Activated B cell treated with CpG ODN at 0.5 μM for 24 hours (primary cell): Measurements from ENCODE around the gene OSBPL6. TPM values are rescaled to one million over a fixed set of nuclear protein-coding genes. Genes with fewer than 3 reads are reported as not detected.

ENCODE experiments used
- ATAC-seq: fragments of 200-7000 bp; cut with Tn5 transposase; one replicate; pipeline ENCODE4 v1.10.0; 2021; ENCODE audit warnings: low read depth, mild to moderate bottlenecking, moderate library complexity
- CTCF ChIA-PET: fragments of 350-600 bp; sonication (Branson Sonifier 250); formaldehyde crosslinking; loops from one replicate; lab custom pipeline; 2021; ENCODE audit warnings: antibody characterized with exemption; lab: Charles Lee
- POLR2A ChIA-PET: fragments of 350-600 bp; sonication (Branson Sonifier 250); formaldehyde crosslinking; loops from one replicate; lab custom pipeline; 2021; ENCODE audit warnings: antibody characterized with exemption; lab: Charles Lee
- DNase-seq: peaks from one replicate; pipeline ENCODE4 v3.0.0; 2022
- H3K27ac Mint-ChIP-seq: one replicate; pipeline ENCODE4 v1.8.0; 2020; ENCODE audit warnings: mixed read lengths
- H3K27me3 Mint-ChIP-seq: one replicate; pipeline ENCODE4 v1.8.0; 2021; ENCODE audit warnings: mixed read lengths
- H3K36me3 Mint-ChIP-seq: one replicate; pipeline ENCODE4 v1.8.0; 2021; ENCODE audit warnings: low read depth, mixed read lengths
- H3K4me1 Mint-ChIP-seq: one replicate; pipeline ENCODE4 v1.8.0; 2021; ENCODE audit warnings: mixed read lengths
- H3K4me3 Mint-ChIP-seq: one replicate; pipeline ENCODE4 v1.8.0; 2020; ENCODE audit warnings: mild to moderate bottlenecking, mixed read lengths
- H3K9me3 Mint-ChIP-seq: one replicate; pipeline ENCODE4 v1.8.0; 2020; ENCODE audit warnings: mixed read lengths
- CTCF ChIP-seq: fragments of 200-600 bp; IDR thresholded peaks from one replicate; pipeline ENCODE4 v1.8.0; 2022; ENCODE audit warnings: antibody characterized with exemption, mild to moderate bottlenecking
- intact Hi-C: fragments of 100-400 bp; cut with micrococcal nuclease; formaldehyde crosslinking; loops from one replicate; pipeline ENCODE4 v1.15.1; 2024
- total RNA-seq: library from RNA; stranded (reverse); gene quantifications from 2 replicates; pipeline ENCODE4 v1.2.3, GENCODE V29; 2022

Gene OSBPL6
- total RNA-seq, 1 donor from 2014 or later = not detected

DNA sequence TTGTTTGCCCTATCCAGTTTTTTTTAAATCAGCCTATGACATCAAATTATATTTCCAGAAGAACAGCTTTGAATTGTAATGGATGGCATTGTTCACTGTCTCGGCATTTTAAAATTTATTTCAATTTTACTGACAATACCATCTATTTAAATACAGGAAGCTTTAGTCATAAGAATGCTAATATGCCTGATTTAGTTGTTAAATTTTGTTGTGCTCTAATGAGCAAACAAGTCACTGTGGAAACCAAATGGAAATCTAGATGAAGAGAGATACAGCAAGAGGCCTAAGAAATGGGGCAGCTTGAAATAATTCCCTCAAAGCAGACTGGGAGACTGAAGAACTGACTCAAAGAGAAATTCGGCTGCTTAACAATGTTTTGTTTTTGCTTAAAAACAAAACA is 76.8 kb downstream of the OSBPL6 start:
- Mint-ChIP-seq H3K36me3 (no peaks in the 10 kb centered on the region), H3K27me3 (peaks cover 2% of the 10 kb centered on the region), H3K9me3 (no peaks in the 10 kb centered on the region), H3K4me3 (no peak overlapping the region), H3K27ac (no peak overlapping the region), H3K4me1 (no peaks in the 10 kb centered on the region)
- ATAC-seq (no peak), DNase-seq (no peak)
- intact Hi-C loops = no loop called here
- POLR2A ChIA-PET = no interaction called here
- CTCF ChIA-PET = interaction anchor here (1.1 kb wide), 1 partner anchor 9 kb away, joined by 3 read pairs; no protein-coding TSS in a partner anchor
- no peak for TF ChIP-seq CTCF

DNA sequence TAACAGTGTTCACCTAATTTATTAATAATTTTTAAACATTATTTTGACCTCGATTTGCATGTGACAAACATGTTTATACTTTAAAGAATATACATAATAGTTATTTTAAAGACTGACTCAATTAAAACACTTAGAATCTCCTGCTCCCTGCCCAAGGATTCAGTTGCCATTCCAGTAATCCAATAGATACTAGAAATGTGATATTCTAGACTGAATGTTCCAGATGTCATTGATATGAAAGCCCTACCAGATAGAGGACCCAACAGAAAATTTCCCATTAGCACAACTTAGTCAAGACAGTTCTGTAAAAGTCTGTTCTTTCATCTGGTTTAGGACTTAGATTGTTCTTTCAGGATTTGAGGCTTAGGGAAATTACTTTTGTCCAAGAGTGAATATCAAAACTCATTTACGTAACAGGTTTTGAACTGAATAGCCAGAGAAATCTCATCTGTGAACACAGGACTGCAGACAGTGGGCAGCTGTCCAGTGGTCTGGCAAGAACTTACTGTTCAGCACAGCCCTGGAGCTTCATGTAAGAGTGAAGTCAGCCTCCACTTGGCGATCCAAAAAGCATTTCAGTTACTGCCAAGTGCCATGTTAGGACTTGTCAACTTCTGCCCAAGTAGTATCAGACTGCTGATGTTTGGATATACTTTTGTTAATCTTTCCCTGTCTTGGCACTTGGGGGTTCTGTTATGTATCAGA is 77.5 kb downstream of the OSBPL6 start:
- ChIA-PET CTCF (no interaction called here), POLR2A (no interaction called here)
- intact Hi-C loops = no loop called here
- no peak for TF ChIP-seq CTCF
- H3K9me3 Mint-ChIP-seq = no peaks in the 10 kb centered on the region
- ATAC-seq (no peak), DNase-seq (no peak)
- H3K4me3 Mint-ChIP-seq = no peak overlapping the region
- no peaks in the 10 kb centered on the region for H3K4me1 Mint-ChIP-seq
- peaks cover 2% of the 10 kb centered on the region for H3K27me3 Mint-ChIP-seq
- no peaks in the 10 kb centered on the region for H3K36me3 Mint-ChIP-seq
- H3K27ac Mint-ChIP-seq = no peak overlapping the region

DNA sequence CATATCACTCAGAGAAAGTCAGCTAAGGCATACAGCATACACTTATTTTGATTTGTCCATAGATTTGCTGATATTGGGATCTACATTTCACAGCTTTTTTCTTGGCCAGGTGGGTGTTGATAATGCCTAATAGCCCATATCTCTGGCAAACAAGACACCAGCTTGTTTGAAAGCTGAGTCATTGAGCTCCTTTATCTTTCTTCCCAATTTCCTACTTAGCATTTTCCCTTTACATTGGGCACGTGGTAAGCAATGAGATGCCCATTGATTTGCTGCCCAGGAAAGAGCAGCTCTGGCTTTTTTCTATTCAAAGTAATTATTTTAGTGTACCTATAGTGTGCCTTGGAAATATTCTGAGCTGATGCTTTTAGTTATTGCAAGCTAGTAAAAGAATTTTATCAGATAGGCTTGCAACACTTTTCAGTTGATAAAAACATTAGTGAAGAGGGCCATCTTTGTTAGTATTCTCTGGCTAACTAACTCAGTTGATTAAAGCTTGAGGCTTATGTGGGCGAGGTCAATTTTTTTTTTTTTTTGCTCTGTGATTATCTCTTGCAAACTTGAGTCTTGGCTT is 79.6 kb downstream of the OSBPL6 start:
- ChIA-PET POLR2A (no interaction called here), CTCF (no interaction called here)
- intact Hi-C loops = no loop called here
- Mint-ChIP-seq H3K27ac (no peak overlapping the region), H3K27me3 (peaks cover 2% of the 10 kb centered on the region), H3K4me3 (no peak overlapping the region), H3K36me3 (no peaks in the 10 kb centered on the region), H3K9me3 (no peaks in the 10 kb centered on the region), H3K4me1 (no peaks in the 10 kb centered on the region)
- ATAC-seq (no peak), DNase-seq (no peak)
- TF ChIP-seq CTCF = no peak

- ChIA-PET CTCF (no interaction called here), POLR2A (no interaction called here)
- DNase-seq (no peak), ATAC-seq (no peak)
- H3K9me3 Mint-ChIP-seq = no peaks in the 10 kb centered on the region
- no peak overlapping the region for H3K27ac Mint-ChIP-seq
- no peaks in the 10 kb centered on the region for H3K36me3 Mint-ChIP-seq
- no peaks in the 10 kb centered on the region for H3K4me1 Mint-ChIP-seq
- TF ChIP-seq CTCF = no peak
- H3K27me3 Mint-ChIP-seq = peaks cover 2% of the 10 kb centered on the region
- H3K4me3 Mint-ChIP-seq = no peak overlapping the region
- intact Hi-C loops = no loop called here
Observed at GRCh38 chr2:178275600-178275999, 81.3 kb downstream of the OSBPL6 start.

DNA sequence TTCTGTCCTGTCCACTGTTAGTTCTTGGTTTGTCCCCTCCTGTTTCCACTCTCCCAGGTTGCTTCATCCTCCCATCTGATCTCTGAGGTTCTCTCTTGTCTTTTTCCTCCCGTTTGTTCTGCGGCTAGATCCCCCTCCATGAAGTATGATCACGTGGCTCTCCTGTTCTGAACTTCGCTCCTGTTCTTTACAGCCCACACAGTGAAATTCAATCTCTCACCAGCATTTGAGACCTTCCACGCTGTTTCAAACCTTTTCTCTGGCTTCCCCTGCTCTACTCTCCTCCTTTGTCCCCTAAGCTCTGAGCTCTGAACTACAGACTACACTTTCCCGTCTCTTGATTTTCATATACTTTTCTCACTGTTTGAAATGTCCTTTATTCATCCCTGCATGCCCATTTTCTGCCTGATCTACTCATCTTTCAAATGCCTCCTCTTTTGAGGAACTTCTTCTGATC is 83.5 kb downstream of the OSBPL6 start:
- intact Hi-C loops = no loop called here
- POLR2A ChIA-PET = no interaction called here
- Mint-ChIP-seq H3K4me1 (no peaks in the 10 kb centered on the region), H3K4me3 (no peak overlapping the region), H3K36me3 (no peaks in the 10 kb centered on the region), H3K9me3 (no peaks in the 10 kb centered on the region), H3K27me3 (peaks cover 4% of the 10 kb centered on the region), H3K27ac (no peak overlapping the region)
- no peak for ATAC-seq
- no peak for DNase-seq
- TF ChIP-seq CTCF = no peak
- CTCF ChIA-PET = no interaction called here
